Bronchial epithelial cell (primary cell): ENCODE results near the gene JPH2. TPM values are rescaled to one million over a fixed set of nuclear protein-coding genes. Genes with fewer than 3 reads are reported as not detected.

ENCODE experiments used
- DNase-seq: peaks from one replicate; pipeline ENCODE4 v3.0.0-alpha.2; 2010; ENCODE audit warnings: low read depth
- FAIRE-seq: peaks from 2 replicates; lab custom pipeline; 2011; peaks lifted over from hg19 to GRCh38; lab: Jason Lieb, UNC
- H3K27me3 ChIP-seq: 2 replicates; pipeline ENCODE4 v1.5.1; 2011; ENCODE audit warnings: low read length; ENCODE audit not compliant: control insufficient read depth, insufficient read depth
- H3K36me3 ChIP-seq: 2 replicates; pipeline ENCODE4 v1.5.1; 2011; ENCODE audit warnings: low read length; ENCODE audit not compliant: control insufficient read depth, insufficient read depth
- H3K4me3 ChIP-seq: 2 replicates; pipeline ENCODE4 v1.5.1; 2011; ENCODE audit warnings: mild to moderate bottlenecking, low read depth, low read length, control low read depth
- CTCF ChIP-seq: IDR thresholded peaks from 2 replicates; pipeline ENCODE4 v1.5.1; 2011; ENCODE audit warnings: mild to moderate bottlenecking, moderate library complexity, low read length, control low read depth, inconsistent platforms; ENCODE audit not compliant: insufficient read depth, severe bottlenecking
- total RNA-seq: library from RNA; depleted of rRNA; stranded (reverse); fragments of >200 nt; gene quantifications from 2 replicates; pipeline ENCODE4 v1.2.1, GENCODE V29; 2014

JPH2 gene
- total RNA-seq, 1 donor from 2014 or later = under 0.01 TPM

DNA sequence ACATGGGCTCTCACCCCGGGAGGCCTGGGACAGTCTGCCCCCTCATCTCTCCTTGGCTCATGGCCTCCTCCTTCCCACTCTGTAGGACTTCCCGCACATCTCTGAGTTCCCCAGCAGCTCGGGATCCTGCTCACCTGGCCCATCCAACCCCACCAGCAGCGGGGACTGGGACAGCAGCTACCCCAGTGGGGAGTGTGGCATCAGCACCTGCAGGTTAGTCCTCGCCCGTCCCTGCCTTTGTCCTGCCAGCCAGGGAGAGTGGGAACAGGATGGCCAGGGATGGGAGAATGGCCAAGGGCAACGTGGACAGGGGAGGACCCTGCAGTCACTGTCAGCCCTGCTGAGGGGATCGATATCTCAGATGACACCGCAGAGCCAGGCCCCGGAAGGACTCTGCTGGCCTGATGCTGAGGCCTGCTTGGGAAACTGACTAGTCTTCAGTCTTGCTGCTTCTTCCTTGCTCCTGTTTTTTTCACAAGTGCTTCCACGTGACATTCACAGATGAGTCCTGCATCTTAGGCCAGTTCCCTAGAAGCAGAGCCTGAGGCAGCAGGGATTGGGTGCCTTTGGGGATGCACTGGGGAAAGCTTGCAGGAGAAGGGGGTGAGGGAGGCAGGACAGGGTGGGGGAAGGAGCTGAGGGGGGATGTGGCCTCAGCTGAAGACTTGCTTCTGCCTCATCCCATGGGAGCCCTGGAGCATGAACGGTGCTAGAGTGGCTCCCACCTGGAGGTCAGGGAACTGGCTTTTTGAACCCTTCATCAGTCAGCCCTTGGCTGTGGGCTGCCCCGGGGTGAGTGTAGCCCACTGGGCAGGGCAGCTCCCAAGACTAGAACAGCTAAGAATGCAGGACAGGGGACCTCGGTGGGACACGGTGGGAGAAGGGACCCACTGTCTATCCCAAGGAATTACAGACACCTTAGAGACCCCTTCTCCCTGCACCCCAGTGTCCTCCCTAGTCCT lies 120.1 kb downstream of the JPH2 start:
- no peaks in the 10 kb centered on the region for H3K36me3 ChIP-seq

DNA sequence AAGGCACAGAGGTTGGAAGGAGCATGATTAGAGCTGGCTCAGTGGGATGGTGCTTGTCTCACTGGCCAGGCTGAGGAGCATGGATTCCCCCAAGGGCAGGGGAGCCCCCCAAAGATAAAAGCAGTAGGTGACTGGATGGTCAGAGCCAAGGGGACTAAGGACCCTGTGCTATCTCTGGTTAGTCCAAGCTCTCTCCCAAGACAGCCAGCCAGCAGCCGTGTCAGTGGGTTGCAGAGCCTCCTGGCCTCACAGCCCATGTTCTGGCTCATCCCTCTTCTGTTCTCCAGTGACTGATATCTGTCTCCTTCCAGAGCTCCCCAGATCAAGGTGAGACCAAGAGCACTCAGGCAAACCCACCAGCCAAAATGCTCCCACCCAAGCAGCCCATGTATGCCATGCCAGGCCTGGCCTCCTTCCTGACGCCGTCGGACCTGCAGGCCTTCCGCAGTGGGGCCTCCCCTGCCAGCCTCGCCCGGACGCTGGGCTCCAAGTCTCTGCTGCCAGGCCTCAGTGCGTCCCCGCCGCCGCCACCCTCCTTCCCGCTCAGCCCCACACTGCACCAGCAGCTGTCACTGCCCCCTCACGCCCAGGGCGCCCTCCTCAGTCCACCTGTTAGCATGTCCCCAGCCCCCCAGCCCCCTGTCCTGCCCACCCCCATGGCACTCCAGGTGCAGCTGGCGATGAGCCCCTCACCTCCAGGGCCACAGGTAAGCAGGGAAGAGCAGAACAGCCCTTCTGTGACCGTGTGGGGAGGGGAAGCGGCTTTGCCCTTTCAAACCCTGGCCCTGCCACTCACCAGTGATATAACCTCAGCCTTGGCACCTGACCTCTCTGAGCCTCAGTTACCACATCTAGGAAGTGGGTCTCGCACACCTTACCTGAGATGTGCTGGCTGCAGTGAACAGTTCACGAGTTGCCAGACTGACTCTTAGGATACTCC lies 121.3 kb downstream of the JPH2 start:
- no peak for TF ChIP-seq CTCF
- FAIRE-seq (no peak), DNase-seq (no peak)
- H3K4me3 ChIP-seq = no peak overlapping the region
- no peaks in the 10 kb centered on the region for H3K27me3 ChIP-seq
- no peaks in the 10 kb centered on the region for H3K36me3 ChIP-seq

More for the DNA sequence above, 120.1 kb downstream of the JPH2 start:
- DNase-seq (no peak), FAIRE-seq (no peak)
- no peaks in the 10 kb centered on the region for H3K27me3 ChIP-seq
- H3K4me3 ChIP-seq = no peak overlapping the region
- no peak for TF ChIP-seq CTCF

GRCh38 chr20:44064501-44065400 lies 122.2 kb downstream of the JPH2 start:
- no peak for TF ChIP-seq CTCF
- FAIRE-seq = no peak
- no peak overlapping the region for H3K4me3 ChIP-seq
- H3K36me3 ChIP-seq = no peaks in the 10 kb centered on the region
- DNase-seq = no peak
- no peaks in the 10 kb centered on the region for H3K27me3 ChIP-seq

Other genes starting within 250 kb of the JPH2 start
- gene OSER1, start 23.6 kb upstream of the JPH2 start, total RNA-seq = 31.9 and 53.2 TPM in 2 replicates
- not detected in 2 replicates for gene GDAP1L1, start 60.1 kb upstream of the JPH2 start, total RNA-seq
- 4.5 and 7.9 TPM in 2 replicates for gene FITM2, start 124.0 kb upstream of the JPH2 start, total RNA-seq
- gene R3HDML, start 149.9 kb upstream of the JPH2 start, total RNA-seq = not detected in 2 replicates
- gene HNF4A, start 168.5 kb upstream of the JPH2 start, total RNA-seq = not detected in 2 replicates